Astrocyte (in vitro differentiated cells and primary cell): Measurements from ENCODE around the gene CPXM1. TPM values are rescaled to one million over a fixed set of nuclear protein-coding genes. Genes with fewer than 3 reads are reported as not detected.

Experiments
- DNase-seq: peaks from one replicate; pipeline ENCODE4 v3.0.0-alpha.2; 2010; ENCODE audit warnings: low read depth
- FAIRE-seq: peaks from 2 replicates; lab custom pipeline; 2011; peaks lifted over from hg19 to GRCh38; lab: Jason Lieb, UNC
- H2AFZ ChIP-seq: 2 replicates; pipeline ENCODE4 v1.6.0; 2012; ENCODE audit warnings: low read depth, low read length, inconsistent platforms
- H3K27ac ChIP-seq: 2 replicates; pipeline ENCODE4 v1.5.1; 2011; ENCODE audit warnings: low read depth, low read length, inconsistent platforms
- H3K27me3 ChIP-seq: 2 replicates; pipeline ENCODE4 v1.6.0; 2011; ENCODE audit warnings: low read length, inconsistent platforms; ENCODE audit not compliant: insufficient read depth
- H3K36me3 ChIP-seq: 2 replicates; pipeline ENCODE4 v1.5.1; 2011; ENCODE audit warnings: low read length, inconsistent platforms; ENCODE audit not compliant: insufficient read depth
- H3K4me1 ChIP-seq: 2 replicates; pipeline ENCODE4 v1.5.1; 2011; ENCODE audit warnings: low read length, inconsistent platforms; ENCODE audit not compliant: insufficient read depth
- H3K4me2 ChIP-seq: 2 replicates; pipeline ENCODE4 v1.6.0; 2012; ENCODE audit warnings: low read length, inconsistent platforms
- H3K4me3 ChIP-seq: 2 replicates; pipeline ENCODE4 v1.5.1; 2011; ENCODE audit warnings: low read depth, mild to moderate bottlenecking, low read length, inconsistent platforms; ENCODE audit not compliant: insufficient read depth
- H3K79me2 ChIP-seq: 2 replicates; pipeline ENCODE4 v1.6.0; 2012; ENCODE audit warnings: mild to moderate bottlenecking, low read length, inconsistent platforms; ENCODE audit not compliant: insufficient read depth
- H3K9ac ChIP-seq: 2 replicates; pipeline ENCODE4 v1.6.0; 2012; ENCODE audit warnings: mild to moderate bottlenecking, low read length, inconsistent platforms
- H3K9me3 ChIP-seq: 2 replicates; pipeline ENCODE4 v1.5.1; 2012; ENCODE audit warnings: low read depth, mild to moderate bottlenecking, low read length, inconsistent platforms; ENCODE audit not compliant: insufficient read depth
- H4K20me1 ChIP-seq: 2 replicates; pipeline ENCODE4 v1.6.0; 2012; ENCODE audit warnings: low read length, inconsistent platforms; ENCODE audit not compliant: insufficient read depth
- H3K27ac Mint-ChIP-seq: one replicate; pipeline ENCODE4 v1.8.0; 2021; ENCODE audit warnings: mild to moderate bottlenecking, mixed read lengths; ENCODE audit not compliant: unreplicated experiment
- H3K27me3 Mint-ChIP-seq: one replicate; pipeline ENCODE4 v1.8.0; 2021; ENCODE audit warnings: low read depth, mixed read lengths; ENCODE audit not compliant: unreplicated experiment
- H3K36me3 Mint-ChIP-seq: one replicate; pipeline ENCODE4 v1.8.0; 2021; ENCODE audit warnings: low read depth, mixed read lengths; ENCODE audit not compliant: unreplicated experiment
- H3K4me1 Mint-ChIP-seq: one replicate; pipeline ENCODE4 v1.8.0; 2021; ENCODE audit warnings: low read depth, mixed read lengths; ENCODE audit not compliant: unreplicated experiment
- H3K4me3 Mint-ChIP-seq: one replicate; pipeline ENCODE4 v1.8.0; 2021; ENCODE audit warnings: mild to moderate bottlenecking, moderate library complexity, mixed read lengths; ENCODE audit not compliant: unreplicated experiment
- H3K9me3 Mint-ChIP-seq: one replicate; pipeline ENCODE4 v1.8.0; 2021; ENCODE audit warnings: mild to moderate bottlenecking, mixed read lengths; ENCODE audit not compliant: unreplicated experiment
- EZH2 ChIP-seq: IDR thresholded peaks from 2 replicates; pipeline ENCODE4 v1.6.1; 2012; ENCODE audit warnings: mild to moderate bottlenecking, low read length, inconsistent platforms; ENCODE audit not compliant: insufficient read depth
- total RNA-seq: library from RNA; stranded (reverse); gene quantifications from 2 replicates; pipeline ENCODE4 v1.2.1, GENCODE V29; 2021
- TF ChIP-seq, protein P1 (sequence below): IDR thresholded peaks from 2 replicates; pipeline ENCODE4 v1.5.1; 2011; ENCODE audit warnings: low read depth, mild to moderate bottlenecking, inconsistent platforms, low read length, moderate library complexity; ENCODE audit not compliant: insufficient read depth

CPXM1 gene
- total RNA-seq, 1 donor from 2014 or later = 10.9 TPM

DNA sequence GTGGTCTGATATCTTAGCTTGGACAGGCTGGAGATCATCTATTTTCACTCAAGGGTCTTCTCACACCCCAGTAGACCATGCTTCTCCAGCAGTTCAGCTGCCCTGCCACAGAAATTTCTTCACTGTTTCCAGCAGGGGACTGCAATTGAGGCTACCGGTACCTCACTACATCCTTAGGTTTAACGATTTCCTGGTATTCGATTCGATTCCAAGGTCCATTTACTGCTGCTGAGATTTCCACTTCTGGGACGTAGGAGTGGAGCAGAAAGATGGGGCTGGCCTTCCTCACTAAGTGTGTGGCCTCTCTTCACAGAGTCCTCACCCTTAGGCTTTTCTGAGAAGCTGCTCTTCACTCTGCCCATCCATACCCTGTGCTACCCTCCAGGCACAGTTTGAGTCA is 46.3 kb upstream of the CPXM1 start:
- Histone ChIP-seq H3K36me3 (no peaks in the 10 kb centered on the region), H4K20me1 (peaks cover 10% of the 10 kb centered on the region), H3K27ac (no peak overlapping the region), H3K4me3 (no peak overlapping the region), H3K4me2 (no peak overlapping the region), H3K27me3 (no peaks in the 10 kb centered on the region), H3K9me3 (no peaks in the 10 kb centered on the region), H3K9ac (no peak overlapping the region), H3K4me1 (no peaks in the 10 kb centered on the region), H3K79me2 (peaks cover 4% of the 10 kb centered on the region), H2AFZ (no peak overlapping the region)
- no peak overlapping the region for H3K4me3 Mint-ChIP-seq
- FAIRE-seq (no peak), DNase-seq (no peak)
- H3K36me3 Mint-ChIP-seq = no peaks in the 10 kb centered on the region
- no peaks in the 10 kb centered on the region for H3K9me3 Mint-ChIP-seq
- TF ChIP-seq, protein P1, sequence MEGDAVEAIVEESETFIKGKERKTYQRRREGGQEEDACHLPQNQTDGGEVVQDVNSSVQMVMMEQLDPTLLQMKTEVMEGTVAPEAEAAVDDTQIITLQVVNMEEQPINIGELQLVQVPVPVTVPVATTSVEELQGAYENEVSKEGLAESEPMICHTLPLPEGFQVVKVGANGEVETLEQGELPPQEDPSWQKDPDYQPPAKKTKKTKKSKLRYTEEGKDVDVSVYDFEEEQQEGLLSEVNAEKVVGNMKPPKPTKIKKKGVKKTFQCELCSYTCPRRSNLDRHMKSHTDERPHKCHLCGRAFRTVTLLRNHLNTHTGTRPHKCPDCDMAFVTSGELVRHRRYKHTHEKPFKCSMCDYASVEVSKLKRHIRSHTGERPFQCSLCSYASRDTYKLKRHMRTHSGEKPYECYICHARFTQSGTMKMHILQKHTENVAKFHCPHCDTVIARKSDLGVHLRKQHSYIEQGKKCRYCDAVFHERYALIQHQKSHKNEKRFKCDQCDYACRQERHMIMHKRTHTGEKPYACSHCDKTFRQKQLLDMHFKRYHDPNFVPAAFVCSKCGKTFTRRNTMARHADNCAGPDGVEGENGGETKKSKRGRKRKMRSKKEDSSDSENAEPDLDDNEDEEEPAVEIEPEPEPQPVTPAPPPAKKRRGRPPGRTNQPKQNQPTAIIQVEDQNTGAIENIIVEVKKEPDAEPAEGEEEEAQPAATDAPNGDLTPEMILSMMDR = no peak
- no peak for TF ChIP-seq EZH2
- no peak overlapping the region for H3K27ac Mint-ChIP-seq
- no peaks in the 10 kb centered on the region for H3K4me1 Mint-ChIP-seq
- no peaks in the 10 kb centered on the region for H3K27me3 Mint-ChIP-seq

DNA sequence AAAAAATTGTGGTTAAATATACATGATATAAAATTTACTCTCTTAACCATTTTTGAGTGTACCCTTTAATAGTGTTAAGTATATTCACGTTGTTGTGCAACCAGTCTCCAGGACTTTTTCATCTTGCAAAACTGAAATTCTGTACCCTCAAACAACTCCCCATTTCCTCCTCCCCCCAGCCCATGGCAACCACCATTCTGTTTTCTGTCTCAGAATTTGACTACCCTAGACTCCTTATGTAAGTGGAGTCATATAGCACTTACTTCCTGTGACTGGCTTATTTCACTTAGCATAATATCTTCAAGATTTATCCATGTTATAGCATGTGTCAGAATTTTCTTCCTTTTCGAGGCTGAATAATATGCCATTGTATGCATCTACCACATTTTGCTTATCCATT is 45.2 kb upstream of the CPXM1 start:
- H3K9me3 ChIP-seq = no peaks in the 10 kb centered on the region
- H3K27ac Mint-ChIP-seq = no peak overlapping the region
- no peak overlapping the region for H3K27ac ChIP-seq
- peaks cover 7% of the 10 kb centered on the region for H3K79me2 ChIP-seq
- H3K4me3 Mint-ChIP-seq = no peak overlapping the region
- TF ChIP-seq EZH2 = no peak
- TF ChIP-seq, protein P1 = no peak
- no peaks in the 10 kb centered on the region for H3K36me3 Mint-ChIP-seq
- DNase-seq (no peak), FAIRE-seq (no peak)
- no peaks in the 10 kb centered on the region for H3K27me3 Mint-ChIP-seq
- H3K36me3 ChIP-seq = no peaks in the 10 kb centered on the region
- H3K27me3 ChIP-seq = no peaks in the 10 kb centered on the region
- peaks cover 10% of the 10 kb centered on the region for H4K20me1 ChIP-seq
- no peaks in the 10 kb centered on the region for H3K4me1 ChIP-seq
- H3K9me3 Mint-ChIP-seq = no peaks in the 10 kb centered on the region
- no peak overlapping the region for H3K9ac ChIP-seq
- H3K4me1 Mint-ChIP-seq = no peaks in the 10 kb centered on the region
- no peak overlapping the region for H3K4me3 ChIP-seq
- no peak overlapping the region for H2AFZ ChIP-seq
- H3K4me2 ChIP-seq = no peak overlapping the region

DNA sequence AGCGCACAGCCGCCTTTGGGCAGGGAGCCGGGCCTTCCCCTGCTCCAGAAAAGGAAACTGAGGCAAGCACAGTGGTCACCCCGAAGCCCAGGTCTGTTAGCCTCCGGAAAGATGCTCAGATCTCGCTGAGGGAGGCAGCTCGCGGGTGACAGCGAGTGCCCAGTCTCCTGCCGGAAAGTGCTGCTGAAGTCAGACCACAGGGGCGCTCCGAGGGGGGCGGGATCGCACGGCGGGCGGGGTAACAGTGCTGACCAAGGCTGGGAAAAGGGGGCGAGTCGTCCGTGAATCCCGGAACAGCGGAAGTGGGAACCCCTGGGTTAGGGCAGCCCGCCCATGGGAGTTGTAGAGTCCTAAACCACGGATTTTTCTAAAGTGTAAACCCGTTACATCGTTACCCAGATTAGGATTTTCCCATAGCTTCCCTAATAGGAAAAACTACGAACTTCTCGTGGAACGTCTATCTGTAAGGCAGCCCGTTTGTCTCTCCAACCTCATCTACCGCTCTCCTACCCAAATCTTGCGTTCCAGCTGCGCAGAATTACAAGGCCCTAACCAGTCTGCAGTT is 40.6 kb upstream of the CPXM1 start:
- DNase-seq (peak; percentile 63), FAIRE-seq (no peak)
- H3K9me3 Mint-ChIP-seq = no peaks in the 10 kb centered on the region
- H2AFZ ChIP-seq = peak overlapping the region; percentile 100
- no peaks in the 10 kb centered on the region for H3K9me3 ChIP-seq
- H3K27ac Mint-ChIP-seq = no peak overlapping the region
- H3K4me1 Mint-ChIP-seq = peaks cover 3% of the 10 kb centered on the region
- peak overlapping the region; percentile 83 for H3K4me3 ChIP-seq
- H3K36me3 Mint-ChIP-seq = peaks cover 24% of the 10 kb centered on the region
- TF ChIP-seq EZH2 = no peak
- TF ChIP-seq, protein P1 = no peak
- H3K27ac ChIP-seq = peak overlapping the region; percentile 17
- peaks cover 15% of the 10 kb centered on the region for H3K79me2 ChIP-seq
- H3K9ac ChIP-seq = peak overlapping the region; percentile 86
- H3K27me3 ChIP-seq = no peaks in the 10 kb centered on the region
- peaks cover 2% of the 10 kb centered on the region for H3K36me3 ChIP-seq
- H3K4me2 ChIP-seq = peak overlapping the region; percentile 85
- H3K27me3 Mint-ChIP-seq = no peaks in the 10 kb centered on the region
- H3K4me3 Mint-ChIP-seq = peak overlapping the region; percentile 89
- H4K20me1 ChIP-seq = peaks cover 6% of the 10 kb centered on the region
- peaks cover 9% of the 10 kb centered on the region for H3K4me1 ChIP-seq
